Stimulated activated naive CD4-positive, alpha-beta T cell treated with Interleukin-2 at 50 U/mL for 16 hours (primary cell): ENCODE data around the gene C9orf85.
"Not testable (repeated sequence)": the region's sequence is repeated elsewhere in the genome, so short reads cannot be mapped to it uniquely, and the experiment has no call there.

ENCODE experiments used
- DNase-seq: peaks from one replicate; lab custom pipeline; 2025; lab: John Stamatoyannopoulos, UW

Gene C9orf85

DNA sequence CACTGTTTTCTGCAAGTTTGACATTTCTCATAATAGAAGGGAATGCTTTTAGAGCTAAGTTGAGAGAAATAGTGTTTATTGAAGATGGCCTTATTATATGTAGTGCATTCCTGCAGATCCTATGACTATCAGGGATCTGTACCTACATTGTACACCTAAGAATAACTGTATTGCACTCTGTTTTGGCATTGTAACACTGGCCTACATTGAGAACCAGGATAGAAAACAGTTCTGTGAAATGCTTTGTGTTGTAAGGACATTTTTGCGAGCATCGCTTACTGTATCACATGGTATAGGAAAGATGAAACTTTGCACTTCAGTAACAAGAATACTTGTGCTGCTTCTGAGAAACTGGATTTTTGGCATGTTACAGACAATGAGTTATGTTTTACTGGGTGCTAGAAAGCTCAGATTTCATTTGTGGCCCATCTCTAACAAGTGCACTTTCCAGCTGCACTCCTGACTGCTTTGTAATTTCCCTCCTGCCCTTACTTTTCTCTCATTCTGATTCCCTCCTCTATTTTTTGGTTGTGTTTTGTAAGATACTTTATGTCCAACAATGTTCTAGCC lies 30.6 kb downstream of the C9orf85 start:
- DNase-seq = no peak

DNA sequence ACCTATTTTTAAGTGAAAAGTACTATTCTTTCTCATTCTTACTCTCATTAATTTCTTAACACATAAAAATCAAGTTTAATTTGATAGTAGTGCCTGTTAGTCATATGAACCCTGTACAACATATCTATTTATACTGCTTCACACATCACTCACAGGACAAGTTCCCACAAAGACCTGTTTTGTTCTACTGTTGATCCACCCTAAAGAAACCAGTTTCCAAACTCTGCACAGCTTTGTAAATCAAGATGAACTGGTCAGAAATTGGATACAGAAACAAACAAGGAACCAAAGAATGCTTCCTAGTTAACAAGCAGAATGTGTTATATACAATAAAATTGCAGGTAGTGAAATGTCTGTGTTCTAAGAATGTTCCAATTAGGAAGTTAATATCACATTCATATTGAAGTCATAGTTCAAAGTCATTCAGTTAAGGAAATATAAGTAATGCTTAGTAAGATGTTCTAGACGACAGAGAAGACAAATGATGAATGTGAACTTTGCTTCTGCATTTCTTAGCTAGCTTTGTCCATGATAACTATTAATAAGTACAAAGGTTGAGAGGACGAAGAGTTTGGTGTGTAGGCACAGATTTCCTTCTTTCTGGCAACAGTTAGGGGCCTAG lies 33.4 kb downstream of the C9orf85 start:
- no peak for DNase-seq

DNA sequence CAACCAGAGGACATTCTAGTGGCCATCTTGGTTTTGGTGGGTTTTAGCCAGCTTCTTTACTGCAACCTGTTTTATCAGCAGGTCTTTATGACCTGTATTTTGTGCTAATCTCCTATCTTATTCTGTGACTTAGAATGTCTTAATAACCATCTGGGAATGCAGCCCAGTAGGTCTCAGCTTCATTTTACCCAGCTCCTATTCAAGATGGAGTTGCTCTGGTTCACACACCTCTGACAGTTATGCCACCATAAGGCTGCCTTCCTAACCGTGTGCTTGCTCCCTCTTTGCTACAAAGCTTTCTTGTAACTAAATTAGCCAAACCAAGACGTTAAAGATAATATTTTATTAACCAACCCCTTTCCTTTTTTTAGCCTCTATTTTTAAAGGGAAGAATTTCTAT lies 43.2 kb downstream of the C9orf85 start:
- not testable (repeated sequence) for DNase-seq

DNA sequence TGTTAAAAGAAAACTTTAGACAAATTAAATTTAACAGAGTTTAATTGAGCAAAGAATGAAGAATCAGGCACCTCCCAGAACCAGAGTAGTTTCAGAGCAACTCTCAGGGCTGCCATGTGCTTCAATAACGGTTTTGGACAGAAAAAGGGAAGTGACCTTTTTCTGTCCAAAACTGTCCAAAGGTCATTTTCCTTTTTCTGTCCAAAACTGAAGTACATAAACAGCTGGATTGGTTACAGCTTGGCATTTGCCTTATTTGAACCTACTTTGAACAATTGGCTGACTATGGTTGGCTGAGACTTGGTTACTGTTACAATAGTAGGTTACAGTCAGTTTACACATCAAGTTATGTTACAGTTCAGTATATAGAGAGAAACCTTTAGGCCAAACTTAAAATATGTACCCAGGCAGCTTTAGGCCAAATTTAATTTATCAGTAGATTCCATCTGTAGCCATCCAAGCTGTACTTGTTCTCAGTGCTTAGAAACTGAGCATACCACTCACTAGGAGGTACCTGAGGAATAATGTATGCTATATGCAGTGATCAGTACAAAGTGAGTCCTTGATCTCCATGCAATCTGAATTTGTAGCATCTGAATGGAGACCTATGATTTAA lies 44.0 kb downstream of the C9orf85 start:
- no peak for DNase-seq

DNA sequence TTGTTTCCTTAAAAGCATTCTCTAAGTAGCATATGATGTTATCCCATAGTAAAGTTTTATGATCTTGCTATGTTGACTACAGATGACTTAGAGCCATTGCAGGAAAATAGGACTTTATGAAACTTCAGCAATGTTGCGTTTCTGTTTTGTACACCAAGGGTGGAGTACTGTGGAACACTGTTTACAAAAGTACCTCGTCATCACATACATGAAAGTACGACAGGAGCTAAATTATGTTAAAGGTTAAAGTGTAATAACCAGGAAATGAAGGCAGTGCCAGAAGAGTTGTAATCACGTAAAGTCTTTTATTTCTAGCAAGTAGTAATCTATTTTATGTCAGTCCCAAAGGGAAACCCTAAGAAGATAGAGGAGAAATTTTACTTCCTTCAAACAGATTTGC lies 50.9 kb downstream of the C9orf85 start:
- DNase-seq = no peak

DNA sequence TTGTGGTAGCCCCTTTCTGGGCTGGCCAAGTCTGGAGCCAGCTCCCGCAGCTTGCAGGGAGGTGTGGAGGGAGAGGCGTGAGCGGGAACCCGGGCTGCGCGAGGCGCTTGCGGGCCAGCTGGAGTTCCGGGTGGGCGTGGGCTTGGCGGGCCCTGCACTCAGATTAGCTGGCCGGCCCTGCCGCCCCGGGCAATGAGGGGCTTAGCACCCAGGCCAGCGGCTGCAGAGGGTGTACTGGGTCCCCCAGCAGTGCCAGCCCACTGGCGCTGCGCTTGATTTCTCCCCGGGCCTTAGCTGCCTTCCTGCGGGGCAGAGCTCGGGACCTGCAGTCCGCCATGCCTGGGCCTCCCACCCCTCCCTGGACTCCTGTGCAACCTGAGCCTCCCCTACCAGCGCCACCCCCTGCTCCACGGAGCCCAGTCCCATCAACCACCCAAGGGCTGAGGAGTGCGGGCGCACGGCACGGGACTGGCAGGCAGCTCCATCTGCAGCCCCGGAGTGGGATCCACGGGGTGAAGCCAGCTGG lies 52.1 kb downstream of the C9orf85 start:
- DNase-seq = not testable (repeated sequence)

DNA sequence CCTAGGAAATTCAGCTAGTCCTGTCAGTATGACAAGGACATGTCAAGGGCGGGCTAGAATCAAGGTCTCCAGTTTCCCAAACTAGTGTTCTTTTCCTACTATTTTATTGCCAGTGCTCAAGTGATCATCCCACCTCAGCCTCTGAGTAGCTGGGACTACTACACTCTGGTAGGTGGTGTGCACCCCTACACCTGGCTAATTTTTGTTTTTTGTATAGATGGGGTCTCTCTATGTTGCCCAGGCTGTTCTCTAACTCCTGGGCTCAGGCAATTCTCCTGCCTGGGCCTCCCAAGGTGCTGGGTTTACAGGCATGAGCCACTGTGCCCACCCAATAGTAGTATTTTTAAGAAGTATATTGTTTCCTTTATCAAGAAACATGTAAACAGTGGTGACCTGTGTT lies 54.0 kb downstream of the C9orf85 start:
- DNase-seq = no peak

DNA sequence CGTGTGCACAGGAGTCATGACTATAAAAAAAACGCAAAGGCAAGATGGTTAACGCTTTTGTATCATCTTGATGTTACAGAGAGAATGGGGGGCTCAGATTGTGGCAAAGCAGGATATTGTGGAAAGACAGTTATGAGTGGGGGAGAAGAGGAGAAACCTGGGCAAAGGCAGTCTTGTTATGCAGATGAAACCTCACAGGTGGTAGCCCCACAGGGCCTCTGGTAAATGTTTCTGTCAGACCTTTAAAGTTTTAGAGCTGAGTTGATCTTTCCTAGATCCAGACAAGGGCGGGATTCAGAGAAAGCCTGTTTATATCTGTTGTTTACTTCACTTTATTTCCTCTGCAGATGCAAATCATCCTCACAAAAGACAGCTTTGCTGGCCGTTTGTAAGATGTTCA lies 55.2 kb downstream of the C9orf85 start:
- no peak for DNase-seq

DNA sequence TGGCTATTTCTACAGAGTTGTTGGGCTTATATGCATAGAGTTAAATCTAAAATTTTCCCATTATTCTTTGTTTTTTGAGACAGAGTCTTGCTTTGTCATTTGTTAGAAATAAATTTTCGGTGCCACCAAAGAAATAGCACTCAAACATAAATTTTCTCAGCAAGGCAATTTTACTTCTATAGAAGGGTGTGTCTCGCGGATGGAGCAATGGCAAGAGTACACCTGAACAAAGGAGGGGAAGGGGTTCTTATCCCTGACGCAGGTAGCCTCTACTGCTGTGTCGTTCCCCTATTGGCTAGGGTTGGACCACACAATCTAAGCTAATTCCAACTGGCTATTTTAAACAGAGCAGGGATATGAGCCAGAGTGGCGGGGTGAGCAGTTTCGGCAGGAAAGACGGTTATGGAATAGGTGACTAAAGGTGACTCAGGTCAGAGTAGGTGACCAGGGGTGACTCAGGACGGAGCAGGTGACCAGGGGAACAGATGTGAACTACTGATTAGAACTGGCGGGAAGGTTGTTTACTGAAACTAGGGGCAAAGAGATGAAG lies 57.2 kb downstream of the C9orf85 start:
- DNase-seq = no peak

DNA sequence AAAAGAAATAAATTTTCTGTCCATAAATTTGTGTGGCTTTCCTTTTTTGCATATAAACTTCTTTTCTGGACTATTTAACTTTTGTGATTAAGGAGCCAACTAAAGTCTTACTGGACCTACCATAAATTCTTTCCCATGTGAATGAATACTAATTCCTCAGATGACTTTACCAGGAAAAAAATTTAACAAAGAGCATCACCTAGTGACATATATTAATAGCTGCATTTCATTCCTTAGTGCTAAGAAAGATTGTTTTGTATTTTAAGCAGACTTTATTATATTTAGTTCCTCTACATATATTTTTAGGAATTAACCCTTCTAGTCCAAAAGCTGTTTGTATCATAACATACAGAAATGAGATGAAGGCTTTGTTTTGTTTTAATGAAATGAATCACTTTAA lies 64.4 kb downstream of the C9orf85 start:
- DNase-seq = no peak

DNA sequence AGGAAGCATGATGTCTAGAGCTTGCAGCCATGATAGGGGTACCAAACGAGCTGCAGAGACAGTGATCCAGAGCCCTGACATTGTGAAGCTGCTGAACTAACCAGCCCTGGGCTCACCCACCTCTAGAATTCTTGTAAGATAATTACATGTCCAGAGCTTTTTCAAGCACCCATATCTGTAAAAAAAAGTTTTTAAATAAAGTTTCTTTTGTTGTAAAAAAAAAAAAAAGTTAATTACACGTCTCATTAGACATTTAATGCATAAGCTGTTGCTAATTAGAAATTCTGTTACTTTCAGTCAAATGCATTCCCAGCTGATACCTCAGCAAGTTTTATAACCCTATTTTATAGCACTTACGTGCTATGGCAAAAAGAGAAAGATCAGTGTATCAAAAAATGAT lies 65.6 kb downstream of the C9orf85 start:
- DNase-seq = no peak

DNA sequence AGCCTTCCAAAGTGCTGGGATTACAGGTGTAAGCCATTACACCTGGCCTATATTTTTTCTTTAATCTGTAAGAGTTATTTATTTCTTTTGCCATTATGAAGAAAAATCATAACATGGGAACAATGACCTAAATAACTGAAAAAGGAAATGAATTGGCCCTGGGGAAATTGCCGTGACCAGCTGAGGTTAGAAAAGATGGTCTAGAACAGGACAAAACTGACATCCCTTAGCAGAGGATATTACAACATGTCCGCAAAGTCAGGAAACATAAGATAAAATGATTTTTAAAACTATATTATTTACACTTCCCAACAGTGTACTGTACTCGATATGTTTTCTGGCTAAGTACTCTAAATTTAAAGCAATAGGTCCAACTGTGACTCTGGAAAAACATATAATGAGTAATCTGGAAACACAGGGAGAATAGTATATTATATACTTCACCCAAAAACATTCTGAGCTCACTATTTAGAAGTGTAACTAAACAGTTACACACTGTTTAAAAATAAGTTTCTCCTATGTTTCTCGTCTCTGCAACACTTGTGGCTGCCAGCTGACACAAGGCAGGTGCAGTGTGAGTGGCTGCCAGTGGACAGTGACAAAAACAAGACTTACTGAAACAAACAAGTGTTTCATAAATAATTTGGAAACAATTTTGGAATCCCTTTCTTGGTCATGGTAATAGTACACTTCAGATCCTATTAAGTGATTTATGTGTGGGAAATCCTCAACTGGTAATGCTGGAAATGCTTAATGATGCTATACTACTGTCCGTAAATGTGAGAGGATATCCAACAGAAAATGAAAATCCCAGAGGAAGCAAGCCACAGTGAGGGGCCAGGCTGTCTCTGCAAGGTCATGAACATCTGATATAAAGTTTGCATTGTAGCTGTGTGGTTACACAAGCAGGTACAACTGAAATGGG lies 69.1 kb downstream of the C9orf85 start:
- DNase-seq = no peak

DNA sequence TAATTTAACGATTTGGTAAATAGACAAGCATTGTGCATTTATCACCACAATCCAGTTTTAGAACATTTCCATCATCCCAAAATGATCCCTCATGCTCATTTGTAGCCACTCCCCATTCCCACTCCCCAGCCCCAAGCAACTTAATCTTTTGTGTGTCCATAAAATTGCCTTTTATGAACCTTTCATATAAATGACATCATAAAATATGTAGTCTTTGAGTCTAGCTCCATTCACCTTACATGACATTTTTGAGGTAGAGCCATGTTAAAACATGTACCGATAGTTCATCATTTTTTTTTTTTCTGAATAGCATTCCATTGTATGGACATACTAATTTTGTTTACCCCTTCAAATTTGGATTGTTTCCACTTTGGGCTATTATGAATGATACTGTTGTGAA lies 70.5 kb downstream of the C9orf85 start:
- no peak for DNase-seq

DNA sequence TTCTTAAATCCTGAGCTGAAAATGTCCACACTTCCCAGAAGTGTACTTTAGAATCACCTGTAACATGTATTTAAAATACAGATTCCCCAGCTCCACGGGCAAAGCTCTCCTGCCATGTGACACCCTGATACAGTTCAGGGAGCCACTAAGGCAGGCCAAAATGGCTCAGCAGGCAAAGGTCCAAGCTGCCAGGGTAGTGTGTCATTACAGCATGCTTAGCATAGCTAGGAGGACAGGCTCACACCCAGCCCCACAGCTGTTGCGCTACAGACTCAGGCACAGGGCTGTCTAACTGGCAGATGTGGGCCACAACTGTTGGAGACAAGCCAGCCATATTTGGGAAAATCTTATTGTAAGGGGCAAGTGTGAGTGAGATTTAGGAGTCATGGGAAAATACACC lies 73.0 kb downstream of the C9orf85 start:
- DNase-seq = no peak

DNA sequence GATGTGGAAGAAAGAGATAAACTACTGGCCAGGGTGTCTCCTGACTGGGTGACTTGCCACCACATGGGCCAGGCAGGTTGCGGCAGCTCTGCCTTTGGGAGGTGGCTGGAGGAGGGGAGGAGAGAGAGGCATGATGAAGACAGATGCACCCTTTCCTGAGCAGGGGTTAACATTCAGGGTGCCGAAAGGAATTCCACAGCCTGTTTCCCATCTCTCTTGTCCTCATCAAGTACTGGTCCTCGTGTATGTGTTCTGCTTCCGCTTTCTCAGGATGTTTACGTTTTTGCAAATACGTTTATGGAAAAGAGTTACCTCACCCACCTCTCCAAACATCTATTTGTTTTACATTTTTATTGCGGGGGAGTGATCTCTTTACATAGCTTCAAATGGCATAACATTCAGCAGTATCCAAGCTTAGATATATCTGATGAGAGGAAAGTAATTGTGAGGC lies 73.4 kb downstream of the C9orf85 start:
- DNase-seq = no peak

DNA sequence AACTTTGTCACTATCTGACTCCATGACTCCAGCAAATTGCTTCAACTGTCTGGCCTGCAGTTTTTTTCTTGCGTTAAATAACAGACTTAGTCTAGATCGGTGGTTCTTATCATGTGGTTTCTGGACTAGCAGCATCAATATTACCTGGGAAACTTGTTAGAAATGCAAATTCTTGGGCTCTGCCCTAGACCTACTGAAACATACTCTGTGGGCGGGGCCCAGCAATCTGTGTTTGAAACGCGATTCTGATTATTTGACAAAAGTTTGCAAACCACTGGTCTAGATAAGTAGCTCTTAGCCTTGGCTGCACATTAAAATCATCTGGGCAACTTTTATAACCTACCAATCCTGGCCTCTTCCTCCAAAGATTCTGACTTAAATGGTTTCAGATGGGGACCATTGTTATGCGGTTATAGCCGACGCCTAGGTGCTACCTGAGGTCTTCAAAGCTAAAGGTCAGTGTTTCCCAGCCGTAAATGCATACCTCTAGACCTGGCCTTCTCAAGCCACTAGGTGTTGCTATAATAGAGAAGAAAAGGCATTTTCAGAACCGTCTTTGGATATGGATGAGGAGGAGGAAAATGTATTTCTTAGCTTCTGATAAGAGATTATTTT lies 74.0 kb downstream of the C9orf85 start:
- DNase-seq = no peak

DNA sequence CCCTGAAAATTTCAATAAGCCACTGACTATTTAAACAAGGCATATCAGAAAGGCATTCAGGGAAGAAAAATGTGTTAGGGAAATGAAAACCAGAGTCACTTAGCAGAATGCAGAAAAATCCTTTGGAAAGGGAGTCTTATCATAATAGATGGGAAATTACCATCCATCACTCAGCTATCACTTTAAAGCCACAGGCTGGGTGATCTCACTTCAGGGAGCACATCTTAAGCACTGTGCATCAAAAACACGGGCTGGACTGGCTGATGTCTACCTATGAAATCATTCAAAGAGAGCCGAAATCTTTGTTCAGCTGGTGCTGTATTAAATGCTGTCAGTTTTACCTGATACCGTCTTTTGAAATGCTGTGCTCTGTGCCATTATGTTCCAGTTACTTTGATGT lies 75.5 kb downstream of the C9orf85 start:
- DNase-seq = no peak

DNA sequence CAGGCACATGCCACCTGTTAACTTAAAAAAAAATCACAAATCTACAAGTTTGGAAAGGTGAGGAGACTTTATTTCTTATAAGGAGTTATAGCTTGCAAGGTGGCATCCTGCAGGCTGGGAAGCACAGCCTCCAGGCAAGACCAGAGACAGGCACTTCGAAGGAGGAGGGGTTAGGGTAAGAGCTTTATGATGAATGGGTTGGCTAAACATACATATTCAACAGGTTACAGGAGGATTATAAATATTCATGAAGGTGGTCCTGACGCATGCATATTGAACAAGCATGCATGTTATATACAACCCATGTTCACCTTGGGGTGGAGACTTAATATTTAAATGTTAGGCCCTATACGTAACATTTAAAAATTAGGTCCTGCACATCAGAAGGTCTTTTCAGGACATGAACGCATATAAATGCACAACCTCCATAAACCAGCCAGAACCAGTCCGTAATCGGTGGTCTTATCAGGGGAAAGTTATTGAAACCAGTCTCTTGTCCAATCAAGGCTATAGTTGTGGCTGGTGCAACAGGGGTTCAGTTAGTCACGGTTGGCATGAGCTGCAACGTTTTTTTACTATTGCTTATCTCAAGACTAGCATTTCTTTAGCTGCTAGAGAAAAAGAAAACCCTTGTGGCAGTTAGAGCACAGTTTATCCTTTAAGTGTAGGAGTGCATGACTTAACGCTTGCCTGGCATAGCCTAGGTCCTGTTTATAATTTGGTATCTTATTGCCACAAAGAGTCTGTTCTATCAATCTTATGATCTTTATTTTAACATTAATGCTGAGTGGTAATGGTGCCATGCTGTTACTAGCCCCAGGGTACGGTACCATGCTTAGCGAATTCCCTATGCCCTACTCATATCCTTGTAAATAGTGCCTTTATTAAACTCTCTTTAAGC lies 76.3 kb downstream of the C9orf85 start:
- no peak for DNase-seq

DNA sequence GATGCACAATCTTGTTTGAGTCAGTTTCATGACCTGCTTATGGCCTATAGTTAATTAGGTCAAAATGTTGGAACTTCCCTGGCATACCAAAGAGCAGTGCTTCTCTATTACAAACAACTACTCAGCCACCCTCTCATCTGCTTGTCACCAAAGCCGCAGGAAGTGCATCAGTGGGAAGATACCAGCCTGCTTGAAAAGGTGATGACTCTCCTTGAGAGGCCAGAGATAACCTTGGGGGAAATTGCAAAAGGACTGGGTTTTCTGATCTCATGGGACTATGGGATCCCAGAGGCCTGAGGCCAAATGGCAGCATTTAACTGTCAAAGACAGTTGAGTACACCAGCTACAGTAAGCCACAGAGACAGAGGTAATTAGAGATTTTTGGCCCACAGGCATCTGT lies 79.0 kb downstream of the C9orf85 start:
- DNase-seq = no peak

DNA sequence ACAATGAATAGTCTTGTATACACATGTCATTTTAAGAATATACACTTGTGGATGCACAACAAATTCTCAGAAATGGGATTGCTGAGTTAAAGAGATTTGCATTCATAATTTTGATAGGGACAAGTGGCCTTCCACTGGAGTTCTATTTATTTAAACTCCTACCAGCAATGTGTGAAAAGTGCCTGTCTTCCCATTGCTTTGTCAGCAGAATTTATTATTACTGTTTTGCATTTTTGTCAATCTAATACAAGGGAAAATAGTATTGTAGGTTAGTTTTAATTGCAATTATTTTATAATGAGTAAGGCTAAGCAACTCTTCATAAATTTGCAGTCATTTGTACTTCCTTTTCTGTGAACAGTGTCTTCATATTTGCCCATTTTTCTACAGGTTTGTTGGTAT lies 94.0 kb downstream of the C9orf85 start:
- DNase-seq = no peak

DNA sequence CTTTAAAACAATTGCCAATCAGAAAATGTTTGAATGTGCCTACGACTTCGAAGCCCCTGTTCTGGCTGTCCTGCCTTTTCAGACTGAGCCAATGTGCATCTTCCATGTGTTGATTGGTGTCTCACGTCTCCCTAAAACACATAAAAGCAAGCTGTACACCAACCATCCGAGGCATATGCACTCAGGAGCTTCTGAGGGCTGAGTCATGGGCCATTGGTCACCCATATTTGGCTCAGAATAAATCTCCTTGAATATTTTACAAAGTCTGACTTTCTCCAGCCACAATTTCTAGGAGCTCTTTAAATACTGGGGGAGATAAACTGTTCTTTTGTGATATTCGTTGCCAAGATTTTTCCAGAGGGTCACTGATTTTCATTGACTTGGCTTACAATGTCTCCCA lies 95.1 kb downstream of the C9orf85 start:
- DNase-seq = no peak
